ENCODE results near the gene TBX18.

GRCh38 chr6:84731901-84732300 lies 32.5 kb downstream of the TBX18 start:
- TF ChIP-seq CTCF (IDR thresholded peaks at IDR 0.05; ENCODE audit: low read depth, low read length, poor library complexity, severe bottlenecking), result no peak
- no peak for TF ChIP-seq EZH2phosphoT487 (IDR thresholded peaks at IDR 0.05; ENCODE audit: borderline replicate concordance, low read length)
